Naive thymus-derived CD4-positive, alpha-beta T cell (primary cell): ENCODE data around the gene ROBO1. TPM values are rescaled to one million over a fixed set of nuclear protein-coding genes. Genes with fewer than 3 reads are reported as not detected.

ENCODE experiments used
- ATAC-seq: fragments of 150-1000 bp; cut with Tn5 transposase; 2 replicates; pipeline ENCODE4 v1.10.0; 2021; ENCODE audit warnings: mild to moderate bottlenecking, moderate library complexity
- CTCF ChIA-PET: fragments of 350-600 bp; sonication (Branson Sonifier 250); formaldehyde crosslinking; loops from one replicate; lab custom pipeline; 2021; ENCODE audit warnings: antibody characterized with exemption; lab: Charles Lee
- POLR2A ChIA-PET: fragments of 350-600 bp; sonication (Branson Sonifier 250); formaldehyde crosslinking; loops from one replicate; lab custom pipeline; 2021; ENCODE audit warnings: antibody characterized with exemption, inconsistent platforms; lab: Charles Lee
- DNase-seq, 9 donors: peaks; one replicate each; pipeline versions ENCODE4 v3.0.0 to v3.0.0-alpha.2; 2020 to 2022; ENCODE audit warnings: mixed read lengths in 1 of 9
- H3K27ac ChIP-seq: one replicate; pipeline ENCODE4 v1.7.0; 2013; ENCODE audit warnings: mild to moderate bottlenecking, low read depth, low read length, moderate library complexity
- H3K27me3 ChIP-seq, 2 donors: one replicate each; pipeline ENCODE4 v1.7.0; 2013; ENCODE audit warnings: low read length in 2 of 2, mild to moderate bottlenecking in 2 of 2, moderate library complexity in 2 of 2; ENCODE audit not compliant: control insufficient read depth in 2 of 2, insufficient read depth in 2 of 2
- H3K36me3 ChIP-seq, 3 experiments: 1 replicate in 2 of 3; 2 replicates in 1 of 3; pipeline ENCODE4 v1.7.0; 2013; ENCODE audit warnings: low read length in 3 of 3, mild to moderate bottlenecking in 3 of 3, moderate library complexity in 1 of 3; ENCODE audit not compliant: insufficient read depth in 3 of 3, control insufficient read depth in 2 of 3
- H3K4me1 ChIP-seq, 2 donors: one replicate each; pipeline ENCODE4 v1.7.0; 2013; ENCODE audit warnings: low read length in 2 of 2, mild to moderate bottlenecking in 2 of 2, moderate library complexity in 1 of 2; ENCODE audit not compliant: control insufficient read depth in 2 of 2, insufficient read depth in 2 of 2
- H3K4me3 ChIP-seq: 2 replicates; pipeline ENCODE4 v1.7.0; 2013; ENCODE audit warnings: mild to moderate bottlenecking, low read length
- H3K9me3 ChIP-seq, 3 experiments: 1 replicate in 2 of 3; 2 replicates in 1 of 3; pipeline ENCODE4 v1.7.0; 2013; ENCODE audit warnings: low read length in 3 of 3; ENCODE audit not compliant: control insufficient read depth in 2 of 3
- H3K27ac Mint-ChIP-seq, 9 donors: one replicate each; pipeline ENCODE4 v1.8.0; 2020 to 2022; ENCODE audit warnings: mixed read lengths in 9 of 9, mild to moderate bottlenecking in 8 of 9, moderate library complexity in 5 of 9, inconsistent platforms in 2 of 9
- H3K27me3 Mint-ChIP-seq, 5 donors: one replicate each; pipeline ENCODE4 v1.8.0; 2021 to 2022; ENCODE audit warnings: mixed read lengths in 5 of 5, mild to moderate bottlenecking in 1 of 5
- H3K36me3 Mint-ChIP-seq, 5 donors: one replicate each; pipeline ENCODE4 v1.8.0; 2020 to 2022; ENCODE audit warnings: mixed read lengths in 5 of 5, mild to moderate bottlenecking in 3 of 5, inconsistent platforms in 1 of 5
- H3K4me1 Mint-ChIP-seq, 7 donors: one replicate each; pipeline ENCODE4 v1.8.0; 2020 to 2022; ENCODE audit warnings: mixed read lengths in 7 of 7, mild to moderate bottlenecking in 3 of 7, inconsistent platforms in 1 of 7
- H3K4me3 Mint-ChIP-seq, 10 donors: one replicate each; pipeline ENCODE4 v1.8.0; 2020 to 2022; ENCODE audit warnings: mild to moderate bottlenecking in 10 of 10, mixed read lengths in 10 of 10, moderate library complexity in 6 of 10, inconsistent platforms in 2 of 10
- H3K9me3 Mint-ChIP-seq, 11 donors: one replicate each; pipeline ENCODE4 v1.8.0; 2020 to 2022; ENCODE audit warnings: mixed read lengths in 11 of 11, mild to moderate bottlenecking in 4 of 11, inconsistent platforms in 1 of 11, moderate library complexity in 1 of 11
- intact Hi-C, 2 donors: fragments of 100-400 bp; cut with micrococcal nuclease; formaldehyde crosslinking; loops; one replicate each; pipeline ENCODE4 v1.15.1; 2023
- polyA plus RNA-seq, 2 donors: library from polyadenylated mRNA; unstranded; fragments of 300-500 nt; fragmentation: Illumina TruSeq; gene quantifications; one replicate each; pipeline ENCODE4 v1.2.3, GENCODE V29; 2021
- total RNA-seq, 6 experiments: library from RNA in 5 of 6; stranded (reverse) in 5 of 6; gene quantifications; 1 replicate in 5 of 6; 2 replicates in 1 of 6; pipeline ENCODE4 v1.2.3 and lab custom pipeline; 2021 to 2026

The ROBO1 gene
- total and polyA plus RNA-seq, 7 experiments from 2014 or later = 0.08 to 0.59 (median 0.26) TPM; not detected in 2

- no peak overlapping the region for H3K27ac Mint-ChIP-seq
- H3K9me3 ChIP-seq = no peaks in the 10 kb centered on the region
- no peak overlapping the region for H3K4me3 ChIP-seq
- no peaks in the 10 kb centered on the region for H3K27me3 Mint-ChIP-seq
- H3K4me1 ChIP-seq = no peaks in the 10 kb centered on the region
- intact Hi-C loops = no loop called here
- no peak for DNase-seq
- H3K27me3 ChIP-seq = no peaks in the 10 kb centered on the region
- H3K27ac ChIP-seq = no peak overlapping the region
- ATAC-seq = no peak
- no peaks in the 10 kb centered on the region for H3K4me1 Mint-ChIP-seq
- CTCF ChIA-PET = no interaction called here
- H3K4me3 Mint-ChIP-seq = no peak overlapping the region
- POLR2A ChIA-PET = no interaction called here
- no peaks in the 10 kb centered on the region for H3K36me3 Mint-ChIP-seq
- peaks cover 0 to 9% (median 3%) of the 10 kb centered on the region in 11 donors for H3K9me3 Mint-ChIP-seq
- H3K36me3 ChIP-seq = no peaks in the 10 kb centered on the region
Observed at GRCh38 chr3:78712270-78712669, 1055.5 kb downstream of the ROBO1 start.

GRCh38 chr3:78708565-78709073, 1059.2 kb downstream of the ROBO1 start:
- intact Hi-C loops = no loop called here
- Mint-ChIP-seq H3K4me1 (peaks cover 0 to 1% (median 0%) of the 10 kb centered on the region in 7 donors), H3K36me3 (no peaks in the 10 kb centered on the region), H3K9me3 (peaks cover 0 to 6% (median 2%) of the 10 kb centered on the region in 11 donors), H3K4me3 (no peak overlapping the region), H3K27ac (no peak overlapping the region), H3K27me3 (no peaks in the 10 kb centered on the region)
- DNase-seq (no peak), ATAC-seq (no peak)
- Histone ChIP-seq H3K27ac (no peak overlapping the region), H3K36me3 (no peaks in the 10 kb centered on the region), H3K9me3 (no peaks in the 10 kb centered on the region), H3K4me1 (no peaks in the 10 kb centered on the region), H3K4me3 (no peak overlapping the region), H3K27me3 (no peaks in the 10 kb centered on the region)
- ChIA-PET POLR2A (no interaction called here), CTCF (no interaction called here)

- Histone ChIP-seq H3K4me1 (no peaks in the 10 kb centered on the region), H3K27me3 (no peaks in the 10 kb centered on the region), H3K36me3 (no peaks in the 10 kb centered on the region), H3K9me3 (no peaks in the 10 kb centered on the region), H3K27ac (no peak overlapping the region), H3K4me3 (no peak overlapping the region)
- CTCF ChIA-PET = no interaction called here
- intact Hi-C loops = no loop called here
- H3K36me3 Mint-ChIP-seq = no peaks in the 10 kb centered on the region
- DNase-seq (no peak), ATAC-seq (no peak)
- H3K4me1 Mint-ChIP-seq = peaks cover 0 to 1% (median 0%) of the 10 kb centered on the region in 7 donors
- no peaks in the 10 kb centered on the region for H3K27me3 Mint-ChIP-seq
- POLR2A ChIA-PET = no interaction called here
- H3K9me3 Mint-ChIP-seq = peaks cover 0 to 6% (median 2%) of the 10 kb centered on the region in 11 donors
- H3K4me3 Mint-ChIP-seq = no peak overlapping the region
- H3K27ac Mint-ChIP-seq = peak overlapping the region in 1 of 9 donors; percentile 5
Observed at GRCh38 chr3:78707609-78708008, 1060.2 kb downstream of the ROBO1 start.

DNA sequence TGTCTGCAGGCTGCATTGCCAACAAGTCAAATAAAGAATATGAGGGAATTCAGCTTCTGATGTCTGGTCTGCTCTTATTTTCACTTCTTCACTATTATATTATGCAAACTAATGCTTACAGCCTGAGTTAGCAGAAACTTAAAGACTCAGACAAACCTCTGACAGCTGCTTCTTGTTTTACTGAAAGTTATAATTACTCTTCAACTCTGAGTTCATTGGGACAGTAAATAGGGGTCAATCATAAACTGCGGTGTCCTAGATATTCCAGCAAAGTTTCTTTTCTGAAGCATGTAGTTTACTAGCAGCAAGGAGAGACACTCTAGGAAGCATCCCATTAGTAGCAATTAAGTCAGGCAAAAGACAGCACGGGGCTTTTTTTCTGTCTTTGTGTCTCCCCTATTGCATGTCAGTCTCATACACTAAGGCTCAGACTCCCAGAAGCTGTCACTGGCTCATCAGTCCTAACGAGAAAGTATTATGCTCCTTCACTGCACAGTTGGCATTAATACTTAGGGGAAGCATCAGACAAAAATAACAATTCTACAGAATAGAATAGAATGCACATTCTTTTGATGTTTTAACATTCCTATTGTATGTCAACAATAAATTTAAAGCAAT, 1060.8 kb downstream of the ROBO1 start:
- H3K27ac Mint-ChIP-seq = no peak overlapping the region
- CTCF ChIA-PET = no interaction called here
- ATAC-seq = no peak

GRCh38 chr3:78703944-78704343, 1063.9 kb downstream of the ROBO1 start:
- Histone ChIP-seq H3K9me3 (no peaks in the 10 kb centered on the region), H3K27me3 (no peaks in the 10 kb centered on the region), H3K27ac (no peak overlapping the region), H3K36me3 (no peaks in the 10 kb centered on the region), H3K4me1 (no peaks in the 10 kb centered on the region), H3K4me3 (no peak overlapping the region)
- Mint-ChIP-seq H3K9me3 (peaks cover 0 to 11% (median 3%) of the 10 kb centered on the region in 11 donors), H3K36me3 (no peaks in the 10 kb centered on the region), H3K4me3 (no peak overlapping the region), H3K4me1 (peaks cover 0 to 1% (median 0%) of the 10 kb centered on the region in 7 donors), H3K27ac (no peak overlapping the region), H3K27me3 (no peaks in the 10 kb centered on the region)
- intact Hi-C loops = no loop called here
- ATAC-seq = no peak
- ChIA-PET CTCF (no interaction called here), POLR2A (no interaction called here)
- DNase-seq = no peak

More for the DNA sequence above, 1060.8 kb downstream of the ROBO1 start:
- no peak for DNase-seq
- no peaks in the 10 kb centered on the region for H3K27me3 Mint-ChIP-seq
- peaks cover 0 to 1% (median 0%) of the 10 kb centered on the region in 7 donors for H3K4me1 Mint-ChIP-seq
- POLR2A ChIA-PET = no interaction called here
- intact Hi-C loops = no loop called here
- no peaks in the 10 kb centered on the region for H3K27me3 ChIP-seq
- H3K4me1 ChIP-seq = no peaks in the 10 kb centered on the region
- H3K9me3 ChIP-seq = no peaks in the 10 kb centered on the region
- no peak overlapping the region for H3K27ac ChIP-seq
- peaks cover 0 to 6% (median 2%) of the 10 kb centered on the region in 11 donors for H3K9me3 Mint-ChIP-seq
- no peaks in the 10 kb centered on the region for H3K36me3 Mint-ChIP-seq
- no peak overlapping the region for H3K4me3 Mint-ChIP-seq
- no peak overlapping the region for H3K4me3 ChIP-seq
- no peaks in the 10 kb centered on the region for H3K36me3 ChIP-seq

GRCh38 chr3:78701537-78701936, 1066.3 kb downstream of the ROBO1 start:
- Mint-ChIP-seq H3K27me3 (no peaks in the 10 kb centered on the region), H3K36me3 (no peaks in the 10 kb centered on the region), H3K9me3 (peaks cover 0 to 8% (median 2%) of the 10 kb centered on the region in 11 donors), H3K4me1 (peaks cover 0 to 1% (median 0%) of the 10 kb centered on the region in 7 donors), H3K4me3 (no peak overlapping the region), H3K27ac (no peak overlapping the region)
- H3K4me3 ChIP-seq = no peak overlapping the region
- no peak for ATAC-seq
- no peaks in the 10 kb centered on the region for H3K27me3 ChIP-seq
- DNase-seq = no peak
- intact Hi-C loops = no loop called here
- H3K9me3 ChIP-seq = no peaks in the 10 kb centered on the region
- H3K36me3 ChIP-seq = no peaks in the 10 kb centered on the region
- H3K27ac ChIP-seq = no peak overlapping the region
- POLR2A ChIA-PET = no interaction called here
- CTCF ChIA-PET = no interaction called here
- H3K4me1 ChIP-seq = no peaks in the 10 kb centered on the region

- Mint-ChIP-seq H3K27ac (no peak overlapping the region), H3K36me3 (no peaks in the 10 kb centered on the region), H3K4me1 (no peaks in the 10 kb centered on the region), H3K27me3 (no peaks in the 10 kb centered on the region), H3K9me3 (peaks cover 0 to 5% (median 2%) of the 10 kb centered on the region in 11 donors), H3K4me3 (no peak overlapping the region)
- Histone ChIP-seq H3K27me3 (no peaks in the 10 kb centered on the region), H3K4me1 (no peaks in the 10 kb centered on the region), H3K9me3 (no peaks in the 10 kb centered on the region), H3K4me3 (no peak overlapping the region), H3K36me3 (no peaks in the 10 kb centered on the region), H3K27ac (no peak overlapping the region)
- ChIA-PET CTCF (no interaction called here), POLR2A (no interaction called here)
- ATAC-seq = no peak
- no peak for DNase-seq
- intact Hi-C loops = no loop called here
Observed at GRCh38 chr3:78698431-78698830, 1069.4 kb downstream of the ROBO1 start.
